OCI-LY7 (cell line): ENCODE results near the gene BHLHA15.

ENCODE experiments used
- CTCF ChIP-seq: fragments of 200-600 bp; sonication (generic); conservative IDR thresholded peaks from 2 replicates; pipeline ENCODE4 v1.5.1; 2014; ENCODE audit warnings: mild to moderate bottlenecking, antibody characterized with exemption, low read length, moderate library complexity, mixed read lengths
- EZH2phosphoT487 ChIP-seq: fragments of 200-600 bp; sonication (generic); IDR thresholded peaks from 2 replicates; pipeline ENCODE4 v1.6.1; 2018; ENCODE audit warnings: low read depth, borderline replicate concordance, mild to moderate bottlenecking, mixed run types, antibody characterized with exemption, low read length, moderate library complexity, mixed read lengths

- TF ChIP-seq EZH2phosphoT487 = no peak
- no peak for TF ChIP-seq CTCF
These were observed 39.8 kb upstream of the BHLHA15 start for GRCh38 chr7:98171449-98171848.
